HCT116 (cell line): ENCODE measurements around the gene PIWIL4. TPM values are rescaled to one million over a fixed set of nuclear protein-coding genes. Genes with fewer than 3 reads are reported as not detected.

Experiments used
- ATAC-seq: fragments of 200-7000 bp; cut with Tn5 transposase; 2 replicates; pipeline ENCODE4 v1.9.1; 2020; ENCODE audit warnings: mild to moderate bottlenecking, moderate library complexity
- BruUV-seq: library from RNA; stranded (reverse); fragments of 400-500 nt; replicated peaks from 2 replicates; lab custom pipeline; 2021; lab: Mats Ljungman, UMichigan
- CTCF ChIA-PET: fragments of 300-600 bp; sonication (Branson Sonifier 250); formaldehyde crosslinking; loops from one replicate; lab custom pipeline; 2021; ENCODE audit warnings: antibody characterized with exemption; lab: Charles Lee
- POLR2A ChIA-PET: fragments of 300-600, 350-600 bp; sonication (Branson Sonifier 250); formaldehyde crosslinking; loops from one replicate; lab custom pipeline; 2021; ENCODE audit warnings: antibody characterized with exemption; lab: Charles Lee
- RAD21 ChIA-PET, 2 experiments: fragments of 300-600 bp; sonication (Branson Sonifier 250); formaldehyde crosslinking; loops; one replicate each; lab custom pipeline; 2023; ENCODE audit warnings: low total read pairs in 2 of 2; ENCODE audit not compliant: uncharacterized antibody in 2 of 2, unreplicated experiment in 2 of 2, low non-redundant PET in 1 of 2; lab: Charles Lee
- DNase-seq: peaks from one replicate; pipeline ENCODE4 v3.0.0-alpha.2; 2010; ENCODE audit warnings: low read depth, low spot score
- H2AFZ ChIP-seq: fragments of 200-600 bp; shearing (Covaris generic), sonication (generic); 2 replicates; pipeline ENCODE4 v1.6.1; 2017; ENCODE audit warnings: low read depth, mixed run types, mixed read lengths, antibody characterized with exemption, low read length; ENCODE audit not compliant: poor library complexity, severe bottlenecking
- H3K27ac ChIP-seq: 2 replicates; pipeline ENCODE4 v1.5.1; 2012; ENCODE audit warnings: low read depth, low read length
- H3K27me3 ChIP-seq: fragments of 200-600 bp; sonication (generic); 2 replicates; pipeline ENCODE4 v1.6.1; 2016; ENCODE audit warnings: mixed run types, low read length, mixed read lengths; ENCODE audit not compliant: insufficient read depth
- H3K36me3 ChIP-seq, 2 experiments: fragments of 200-500 bp in 1 of 2; fragments of 200-600 bp in 1 of 2; sonication (Bioruptor generic) in 1 of 2; sonication (generic) in 1 of 2; 2 replicates each; pipeline versions ENCODE4 v1.5.1 to v1.6.1; 2014 to 2016; ENCODE audit warnings: low read length in 2 of 2, inconsistent platforms in 1 of 2, mixed read lengths in 1 of 2, mixed run types in 1 of 2; ENCODE audit not compliant: insufficient read depth in 2 of 2, control insufficient read depth in 1 of 2
- H3K4me1 ChIP-seq, 2 experiments: fragments of 200-600 bp in 1 of 2; sonication (generic) in 1 of 2; 2 replicates each; pipeline versions ENCODE4 v1.5.1 to v1.6.1; 2012 to 2017; ENCODE audit warnings: low read length in 2 of 2, inconsistent platforms in 1 of 2, mild to moderate bottlenecking in 1 of 2, mixed read lengths in 1 of 2, mixed run types in 1 of 2, moderate library complexity in 1 of 2; ENCODE audit not compliant: insufficient read depth in 2 of 2, control insufficient read depth in 1 of 2
- H3K4me2 ChIP-seq: fragments of 200-600 bp; sonication (generic); 2 replicates; pipeline ENCODE4 v1.6.1; 2017; ENCODE audit warnings: mixed run types, low read length, mixed read lengths
- H3K4me3 ChIP-seq, 2 experiments: fragments of 200-600 bp in 1 of 2; sonication (generic) in 1 of 2; replicated peaks in 1 of 2; 2 replicates each; pipeline ENCODE4 v1.5.1; 2011 to 2016; ENCODE audit warnings: low read length in 2 of 2, control low read depth in 1 of 2, low read depth in 1 of 2, mild to moderate bottlenecking in 1 of 2, mixed read lengths in 1 of 2, mixed run types in 1 of 2
- H3K79me2 ChIP-seq: fragments of 200-600 bp; sonication (generic); 2 replicates; pipeline ENCODE4 v1.6.1; 2017; ENCODE audit warnings: mild to moderate bottlenecking, mixed run types, low read length, moderate library complexity, mixed read lengths; ENCODE audit not compliant: insufficient read depth
- H3K9ac ChIP-seq: fragments of 200-600 bp; sonication (generic); 2 replicates; pipeline ENCODE4 v1.6.1; 2016; ENCODE audit warnings: low read length, mixed read lengths
- H3K9me2 ChIP-seq: fragments of 200-600 bp; sonication (generic), shearing (Covaris generic); 2 replicates; pipeline ENCODE4 v1.6.1; 2017; ENCODE audit warnings: mixed run types, mild to moderate bottlenecking, moderate library complexity; ENCODE audit not compliant: insufficient read depth
- H3K9me3 ChIP-seq, 2 experiments: fragments of 200-500 bp in 1 of 2; fragments of 200-600 bp in 1 of 2; sonication (Bioruptor generic) in 1 of 2; sonication (generic) in 1 of 2; 2 replicates each; pipeline ENCODE4 v1.6.1; 2014 to 2017; ENCODE audit warnings: low read length in 2 of 2, mixed read lengths in 2 of 2, inconsistent platforms in 1 of 2, low read depth in 1 of 2, mild to moderate bottlenecking in 1 of 2, mixed run types in 1 of 2, moderate library complexity in 1 of 2; ENCODE audit not compliant: control insufficient read depth in 1 of 2, insufficient read depth in 1 of 2
- H4K20me1 ChIP-seq: fragments of 200-600 bp; sonication (generic), shearing (Covaris generic); 2 replicates; pipeline ENCODE4 v1.6.1; 2017; ENCODE audit warnings: mixed run types, mild to moderate bottlenecking, moderate library complexity; ENCODE audit not compliant: insufficient read depth
- ATF3 ChIP-seq: IDR thresholded peaks from 2 replicates; pipeline ENCODE4 v1.6.1; 2012
- CBX3 ChIP-seq: IDR thresholded peaks from 2 replicates; pipeline ENCODE4 v1.6.1; 2012; ENCODE audit warnings: low read depth
- EGR1 ChIP-seq: IDR thresholded peaks from 2 replicates; pipeline ENCODE4 v1.6.1; 2012; ENCODE audit warnings: low read depth
- ELF1 ChIP-seq: IDR thresholded peaks from 2 replicates; pipeline ENCODE4 v1.6.1; 2012; ENCODE audit warnings: low read depth, borderline replicate concordance
- EZH2phosphoT487 ChIP-seq: fragments of 200-600 bp; IDR thresholded peaks from 2 replicates; pipeline ENCODE4 v1.6.1; 2018; ENCODE audit warnings: antibody characterized with exemption, borderline replicate concordance
- FOSL1 ChIP-seq: IDR thresholded peaks from 2 replicates; pipeline ENCODE4 v1.6.1; 2012; ENCODE audit warnings: low read depth
- MAX ChIP-seq: IDR thresholded peaks from 2 replicates; pipeline ENCODE4 v1.6.1; 2012
- POLR2A ChIP-seq: IDR thresholded peaks from 2 replicates; pipeline ENCODE4 v1.7.0; 2011; ENCODE audit warnings: borderline replicate concordance; ENCODE audit not compliant: insufficient read depth, insufficient read length; ENCODE audit errors: extremely low read depth
- POLR2AphosphoS5 ChIP-seq: IDR thresholded peaks from 2 replicates; pipeline ENCODE4 v1.6.1; 2011; ENCODE audit warnings: mild to moderate bottlenecking, low read depth, low read length, moderate library complexity
- SIN3A ChIP-seq: IDR thresholded peaks from 2 replicates; pipeline ENCODE4 v1.6.1; 2012; ENCODE audit warnings: low read depth
- TCF7L2 ChIP-seq: IDR thresholded peaks from 2 replicates; pipeline ENCODE4 v1.7.0; 2011; ENCODE audit warnings: borderline replicate concordance, inconsistent platforms; ENCODE audit not compliant: insufficient read depth, insufficient read length; ENCODE audit errors: extremely low read depth
- YY1 ChIP-seq: IDR thresholded peaks from 2 replicates; pipeline ENCODE4 v1.6.1; 2011; ENCODE audit warnings: low read length, low read depth, moderate library complexity, mild to moderate bottlenecking; ENCODE audit not compliant: insufficient replicate concordance; ENCODE audit errors: extremely low read depth
- ZFX ChIP-seq: fragments of 450-650 bp; IDR thresholded peaks from 2 replicates; pipeline ENCODE4 v1.6.1; 2017
- intact Hi-C: fragments of 100-400 bp; cut with micrococcal nuclease; formaldehyde crosslinking; loops from 2 replicates; pipeline ENCODE4 v1.10.0; 2022
- total RNA-seq: library from RNA; stranded (reverse); gene quantifications from one replicate; pipeline ENCODE4 v1.2.1, GENCODE V29; 2021; ENCODE audit not compliant: unreplicated experiment
- TF ChIP-seq, protein P1 (sequence below), 3 experiments: fragments of 200-600 bp in 1 of 3; sonication (generic) in 1 of 3; IDR thresholded peaks in 2 of 3; conservative IDR thresholded peaks in 1 of 3; 2 replicates each; pipeline ENCODE4 v1.5.1; 2012 to 2017; ENCODE audit warnings: low read depth in 2 of 3, low read length in 2 of 3, antibody characterized with exemption in 1 of 3, borderline replicate concordance in 1 of 3, control low read depth in 1 of 3, mild to moderate bottlenecking in 1 of 3, mixed read lengths in 1 of 3, mixed run types in 1 of 3, moderate library complexity in 1 of 3; ENCODE audit not compliant: insufficient read depth in 1 of 3
- TF ChIP-seq, protein P2 (sequence below): IDR thresholded peaks from 2 replicates; pipeline ENCODE4 v1.6.1; 2012; ENCODE audit warnings: low read depth

The PIWIL4 gene
- total RNA-seq, 1 experiment from 2014 or later = 0.34 TPM

DNA sequence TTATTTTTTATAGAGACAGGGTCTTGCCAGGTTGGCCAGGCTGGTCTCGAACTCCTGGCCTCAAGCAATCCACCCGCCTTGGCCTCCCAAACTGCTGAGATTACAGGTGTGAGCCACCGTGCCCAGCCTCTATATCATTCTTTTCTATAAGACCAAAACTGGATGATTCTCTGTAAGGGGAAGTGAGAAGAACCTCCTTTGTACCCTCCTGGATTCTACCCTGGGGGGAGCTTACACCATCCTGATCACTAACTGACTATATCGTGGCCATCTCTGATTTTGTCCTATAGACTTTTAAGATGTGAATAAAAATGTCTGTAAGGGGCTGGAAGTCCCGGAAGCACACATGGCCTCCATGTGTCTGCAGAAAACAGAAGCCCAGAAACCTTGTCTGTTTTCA, 9.1 kb downstream of the PIWIL4 start:
- DNase-seq (no peak), ATAC-seq (no peak)
- no TSS peak for BruUV-seq
- ChIA-PET RAD21 (no interaction called here), POLR2A (no interaction called here), CTCF (no interaction called here)
- H3K9me3 ChIP-seq = no peaks in the 10 kb centered on the region
- no peaks in the 10 kb centered on the region for H4K20me1 ChIP-seq
- no peaks in the 10 kb centered on the region for H3K36me3 ChIP-seq
- no peak overlapping the region for H3K27ac ChIP-seq
- no peaks in the 10 kb centered on the region for H3K27me3 ChIP-seq
- TF ChIP-seq SIN3A = no peak
- no peak for TF ChIP-seq POLR2AphosphoS5
- TF ChIP-seq ZFX = no peak
- TF ChIP-seq YY1 = no peak
- TF ChIP-seq POLR2A = no peak
- no peak for TF ChIP-seq CBX3
- no peak for TF ChIP-seq EGR1
- no peak for TF ChIP-seq MAX
- TF ChIP-seq ATF3 = no peak
- TF ChIP-seq TCF7L2 = no peak
- TF ChIP-seq, protein P1, sequence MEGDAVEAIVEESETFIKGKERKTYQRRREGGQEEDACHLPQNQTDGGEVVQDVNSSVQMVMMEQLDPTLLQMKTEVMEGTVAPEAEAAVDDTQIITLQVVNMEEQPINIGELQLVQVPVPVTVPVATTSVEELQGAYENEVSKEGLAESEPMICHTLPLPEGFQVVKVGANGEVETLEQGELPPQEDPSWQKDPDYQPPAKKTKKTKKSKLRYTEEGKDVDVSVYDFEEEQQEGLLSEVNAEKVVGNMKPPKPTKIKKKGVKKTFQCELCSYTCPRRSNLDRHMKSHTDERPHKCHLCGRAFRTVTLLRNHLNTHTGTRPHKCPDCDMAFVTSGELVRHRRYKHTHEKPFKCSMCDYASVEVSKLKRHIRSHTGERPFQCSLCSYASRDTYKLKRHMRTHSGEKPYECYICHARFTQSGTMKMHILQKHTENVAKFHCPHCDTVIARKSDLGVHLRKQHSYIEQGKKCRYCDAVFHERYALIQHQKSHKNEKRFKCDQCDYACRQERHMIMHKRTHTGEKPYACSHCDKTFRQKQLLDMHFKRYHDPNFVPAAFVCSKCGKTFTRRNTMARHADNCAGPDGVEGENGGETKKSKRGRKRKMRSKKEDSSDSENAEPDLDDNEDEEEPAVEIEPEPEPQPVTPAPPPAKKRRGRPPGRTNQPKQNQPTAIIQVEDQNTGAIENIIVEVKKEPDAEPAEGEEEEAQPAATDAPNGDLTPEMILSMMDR (IDR thresholded peaks at IDR 0.05 in 2 of 3, conservative IDR thresholded peaks at IDR 0.05 in 1 of 3; ENCODE audit: borderline replicate concordance in 1 of 3, insufficient read depth in 1 of 3, low read depth in 2 of 3, low read length in 2 of 3) = no peak
- TF ChIP-seq, protein P2, sequence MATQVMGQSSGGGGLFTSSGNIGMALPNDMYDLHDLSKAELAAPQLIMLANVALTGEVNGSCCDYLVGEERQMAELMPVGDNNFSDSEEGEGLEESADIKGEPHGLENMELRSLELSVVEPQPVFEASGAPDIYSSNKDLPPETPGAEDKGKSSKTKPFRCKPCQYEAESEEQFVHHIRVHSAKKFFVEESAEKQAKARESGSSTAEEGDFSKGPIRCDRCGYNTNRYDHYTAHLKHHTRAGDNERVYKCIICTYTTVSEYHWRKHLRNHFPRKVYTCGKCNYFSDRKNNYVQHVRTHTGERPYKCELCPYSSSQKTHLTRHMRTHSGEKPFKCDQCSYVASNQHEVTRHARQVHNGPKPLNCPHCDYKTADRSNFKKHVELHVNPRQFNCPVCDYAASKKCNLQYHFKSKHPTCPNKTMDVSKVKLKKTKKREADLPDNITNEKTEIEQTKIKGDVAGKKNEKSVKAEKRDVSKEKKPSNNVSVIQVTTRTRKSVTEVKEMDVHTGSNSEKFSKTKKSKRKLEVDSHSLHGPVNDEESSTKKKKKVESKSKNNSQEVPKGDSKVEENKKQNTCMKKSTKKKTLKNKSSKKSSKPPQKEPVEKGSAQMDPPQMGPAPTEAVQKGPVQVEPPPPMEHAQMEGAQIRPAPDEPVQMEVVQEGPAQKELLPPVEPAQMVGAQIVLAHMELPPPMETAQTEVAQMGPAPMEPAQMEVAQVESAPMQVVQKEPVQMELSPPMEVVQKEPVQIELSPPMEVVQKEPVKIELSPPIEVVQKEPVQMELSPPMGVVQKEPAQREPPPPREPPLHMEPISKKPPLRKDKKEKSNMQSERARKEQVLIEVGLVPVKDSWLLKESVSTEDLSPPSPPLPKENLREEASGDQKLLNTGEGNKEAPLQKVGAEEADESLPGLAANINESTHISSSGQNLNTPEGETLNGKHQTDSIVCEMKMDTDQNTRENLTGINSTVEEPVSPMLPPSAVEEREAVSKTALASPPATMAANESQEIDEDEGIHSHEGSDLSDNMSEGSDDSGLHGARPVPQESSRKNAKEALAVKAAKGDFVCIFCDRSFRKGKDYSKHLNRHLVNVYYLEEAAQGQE = no peak
- TF ChIP-seq ELF1 = no peak
- no peak for TF ChIP-seq EZH2phosphoT487
- TF ChIP-seq FOSL1 = no peak
- no peaks in the 10 kb centered on the region for H3K79me2 ChIP-seq
- no peaks in the 10 kb centered on the region for H3K4me1 ChIP-seq
- intact Hi-C loops = no loop called here
- no peak overlapping the region for H2AFZ ChIP-seq
- H3K4me2 ChIP-seq = no peak overlapping the region
- H3K9ac ChIP-seq = no peak overlapping the region
- no peaks in the 10 kb centered on the region for H3K9me2 ChIP-seq
- no peak overlapping the region for H3K4me3 ChIP-seq
